NCI-H1105 (cell line): ENCODE results near the gene LNX2.
A peak's percentile ranks its signal among the peaks of the same experiment; 100 is the strongest.
"Not testable (repeated sequence)": the region's sequence is repeated elsewhere in the genome, so short reads cannot be mapped to it uniquely, and the experiment has no call there.

Source experiments
- DNase-seq: peaks from one replicate; lab custom pipeline; 2025; lab: John Stamatoyannopoulos, UW

LNX2 gene

DNA sequence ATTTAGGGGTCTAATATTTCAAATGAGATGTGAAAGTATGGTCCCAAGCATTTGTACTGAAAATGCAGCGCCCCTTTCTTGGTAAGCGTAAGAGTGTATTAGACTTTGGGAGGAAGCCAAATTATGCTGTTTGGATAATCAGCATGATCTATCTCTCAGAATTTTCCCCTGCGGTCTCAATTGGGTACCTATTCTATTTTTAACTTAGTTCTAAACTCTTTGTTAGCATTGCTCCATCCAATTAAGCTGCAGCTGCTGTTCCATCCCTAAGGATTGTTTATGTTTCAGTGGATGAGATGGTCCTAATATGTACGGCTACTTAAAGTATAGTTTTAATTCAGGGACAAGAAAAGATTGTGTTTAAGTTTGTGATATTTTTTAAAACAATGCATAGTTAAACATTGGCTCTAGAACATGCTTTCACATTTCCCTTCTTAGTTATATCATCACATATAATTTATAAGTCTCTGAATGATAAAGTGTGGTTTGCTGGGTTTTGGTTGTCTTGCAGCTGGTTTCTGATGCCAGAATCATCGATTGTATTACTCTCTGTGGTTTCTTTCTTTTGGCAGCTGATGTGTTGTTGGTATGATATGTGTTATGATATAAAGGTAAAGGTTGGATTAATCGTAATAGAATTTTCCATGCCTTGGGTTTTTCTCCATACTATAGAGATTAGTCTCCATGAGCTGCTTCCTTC is 16.4 kb upstream of the LNX2 start:
- peak; percentile 25 for DNase-seq

DNA sequence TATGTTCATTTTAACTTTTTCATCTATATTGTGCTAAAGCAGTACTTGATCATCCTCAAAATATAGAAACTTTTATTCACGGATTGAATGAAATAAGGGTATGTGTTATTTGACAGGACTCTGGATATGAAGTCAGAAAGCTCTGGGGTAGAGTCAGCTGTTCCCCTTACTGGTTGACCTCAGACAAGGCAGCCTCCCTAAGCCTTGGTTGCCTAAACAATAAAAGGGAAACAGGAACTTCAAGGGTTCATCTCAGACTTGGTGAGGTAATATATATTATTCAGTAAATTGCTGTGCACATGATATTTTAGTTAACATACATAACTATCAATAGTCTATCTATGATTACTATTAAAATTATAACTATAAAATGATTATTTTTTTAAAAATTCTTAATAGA is 14.9 kb upstream of the LNX2 start:
- DNase-seq = no peak

- DNase-seq = no peak
These were observed 14.5 kb upstream of the LNX2 start for GRCh38 chr13:27634791-27635190.

DNA sequence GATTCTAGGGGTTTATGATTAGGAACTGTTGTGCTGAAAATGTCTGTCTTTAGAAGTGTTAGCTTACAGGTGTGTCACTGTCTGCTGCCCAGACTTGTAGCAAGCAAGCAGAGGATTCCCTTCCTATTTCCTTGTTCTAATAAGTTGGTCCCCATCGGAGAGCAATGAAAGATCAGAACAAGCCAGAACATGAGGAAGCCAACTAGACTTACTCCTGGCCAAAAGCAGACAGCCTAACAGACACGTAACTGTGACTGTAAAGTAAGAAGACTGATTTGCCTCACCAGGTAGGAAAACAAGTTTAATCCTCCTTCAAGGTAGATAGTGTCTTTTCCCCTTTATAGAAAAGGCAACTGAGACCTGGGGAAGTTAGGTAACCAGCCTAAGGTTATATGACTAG is 13.9 kb upstream of the LNX2 start:
- no peak for DNase-seq

DNA sequence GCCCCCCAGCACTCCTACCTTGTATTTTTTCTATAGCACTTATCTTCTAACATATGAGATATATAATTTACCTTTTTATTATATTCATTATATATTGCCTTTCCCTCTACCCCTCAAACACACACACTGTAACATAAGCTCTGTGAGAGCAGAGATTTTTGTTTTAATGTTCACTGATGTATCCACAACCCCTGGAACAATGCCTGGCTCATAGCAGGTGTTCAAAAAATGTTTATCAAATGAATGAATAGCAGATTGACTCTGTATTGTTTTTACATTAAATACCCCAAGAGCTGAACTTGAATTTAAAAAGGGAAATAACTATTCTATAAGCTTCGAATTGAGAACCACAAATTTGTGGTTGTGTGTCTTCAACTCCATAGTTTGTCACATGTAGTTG is 12.3 kb upstream of the LNX2 start:
- no peak for DNase-seq

- no peak for DNase-seq
These were observed 11.9 kb upstream of the LNX2 start for GRCh38 chr13:27632214-27632613.

DNA sequence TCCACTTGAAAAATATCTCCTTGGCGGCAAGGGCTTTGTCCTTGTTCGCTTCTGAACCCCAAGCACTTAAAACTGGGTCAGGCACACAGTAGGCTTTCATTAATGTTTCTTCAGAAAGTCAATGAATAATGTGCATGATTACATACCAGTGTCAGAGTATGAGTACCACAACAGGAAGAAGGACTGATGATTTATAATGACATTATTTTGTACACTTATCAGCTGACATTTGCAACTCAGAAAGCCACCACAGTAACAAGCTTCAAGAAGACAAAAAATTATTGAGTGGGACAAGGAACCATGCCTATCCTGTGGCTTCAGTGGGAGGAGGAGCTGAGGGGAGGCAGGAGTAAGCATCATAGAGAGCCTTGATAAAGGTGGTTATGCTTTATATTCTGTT is 11.3 kb upstream of the LNX2 start:
- DNase-seq = no peak

- no peak for DNase-seq
These were observed 10.8 kb upstream of the LNX2 start for GRCh38 chr13:27631156-27631555.

DNA sequence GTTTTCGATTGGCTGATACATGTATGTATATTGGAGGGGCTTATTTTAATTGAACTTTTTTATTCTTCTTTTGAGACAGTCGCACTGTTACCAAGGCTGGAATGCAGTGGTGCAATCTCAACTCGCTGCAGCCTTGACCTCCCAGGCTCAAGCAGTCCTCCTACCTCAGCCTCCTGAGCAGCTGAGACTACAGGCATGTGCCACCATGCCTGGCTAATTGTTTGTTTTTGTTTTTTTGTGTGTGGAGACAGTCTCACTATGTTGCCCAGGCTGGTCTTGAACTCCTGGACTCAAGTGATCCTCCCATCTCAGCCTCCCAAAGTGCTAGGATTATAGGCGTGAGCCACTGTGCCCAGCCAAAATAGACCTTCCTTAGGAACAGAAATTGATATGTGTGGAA is 8.4 kb upstream of the LNX2 start:
- DNase-seq = not testable (repeated sequence)

DNA sequence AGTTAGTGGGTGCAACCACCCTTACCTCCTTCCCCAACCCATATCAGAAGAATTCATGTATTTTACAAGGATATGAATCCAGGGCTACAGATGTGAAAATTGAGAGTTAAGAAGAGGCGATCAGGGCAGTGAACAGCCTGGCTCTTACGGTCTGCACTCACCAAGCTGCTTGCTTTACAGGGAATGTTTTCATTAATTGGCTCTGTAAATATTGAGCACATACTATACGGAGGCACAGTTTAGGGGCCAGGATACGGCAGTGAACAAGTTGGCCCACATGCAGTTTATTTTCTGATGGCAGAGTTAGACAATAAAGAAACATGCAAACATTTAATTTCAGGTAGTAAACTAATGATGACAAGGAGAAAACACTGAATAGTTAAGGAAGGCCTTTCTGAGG is 7.8 kb upstream of the LNX2 start:
- DNase-seq = no peak

GRCh38 chr13:27627380-27627779 is 7.1 kb upstream of the LNX2 start:
- no peak for DNase-seq

- DNase-seq = no peak
These were observed 5.5 kb upstream of the LNX2 start for GRCh38 chr13:27625839-27626238.

- DNase-seq = no peak
These were observed 3.7 kb upstream of the LNX2 start for GRCh38 chr13:27624071-27624470.

GRCh38 chr13:27622881-27623280 is 2.6 kb upstream of the LNX2 start:
- no peak for DNase-seq

GRCh38 chr13:27622102-27622820 is 1.9 kb upstream of the LNX2 start:
- no peak for DNase-seq

- DNase-seq = peak; percentile 69
These were observed 1.2 kb upstream of the LNX2 start, which contains the start of gene POLR1D for GRCh38 chr13:27621366-27622101. POLR1D (plus strand) TSS chr13:27621892; CDS start chr13:27621984, 92 bp downstream.

- peak; percentile 50 for DNase-seq
These were observed 712 bp upstream of the LNX2 start for GRCh38 chr13:27621116-27621365.

- DNase-seq = no peak
These were observed 477 bp downstream of the LNX2 start for GRCh38 chr13:27619728-27620376.

- no peak for DNase-seq
These were observed 1.1 kb downstream of the LNX2 start for GRCh38 chr13:27619093-27619727.

GRCh38 chr13:27617881-27618321 is 2.4 kb downstream of the LNX2 start:
- DNase-seq = no peak

GRCh38 chr13:27613628-27614027 is 6.7 kb downstream of the LNX2 start:
- no peak for DNase-seq

GRCh38 chr13:27607125-27607524 is 13.2 kb downstream of the LNX2 start:
- no peak for DNase-seq
